H1 (cell line): ENCODE data around the gene HNRNPDL. TPM values are rescaled to one million over a fixed set of nuclear protein-coding genes. Genes with fewer than 3 reads are reported as not detected.

ENCODE experiments used
- CTCF ChIA-PET: fragments of 300-600 bp; sonication (Branson Sonifier 250); formaldehyde crosslinking; loops from one replicate; lab custom pipeline; 2021; ENCODE audit not compliant: partially characterized antibody; lab: Charles Lee
- POLR2A ChIA-PET: fragments of 300-600 bp; sonication (Branson Sonifier 250); formaldehyde crosslinking; loops from one replicate; lab custom pipeline; 2021; ENCODE audit warnings: inconsistent platforms; ENCODE audit not compliant: partially characterized antibody; lab: Charles Lee
- DNase-seq, 2 experiments: peaks; one replicate each; pipeline versions ENCODE4 v3.0.0 to v3.0.0-alpha.2; 2010 to 2022; ENCODE audit warnings: low spot score in 2 of 2, low read depth in 1 of 2, mixed read lengths in 1 of 2
- FAIRE-seq: peaks from 2 replicates; lab custom pipeline; 2011; peaks lifted over from hg19 to GRCh38; lab: Jason Lieb, UNC
- H2AFZ ChIP-seq: 2 replicates; pipeline ENCODE4 v1.8.1; 2012; ENCODE audit warnings: low read length, inconsistent platforms
- H2AK5ac ChIP-seq: 2 replicates; pipeline ENCODE4 v1.6.1; 2013; ENCODE audit warnings: low read depth, low read length
- H2BK120ac ChIP-seq: replicated peaks from 2 replicates; pipeline ENCODE3; 2013; ENCODE audit warnings: low read depth, low read length, inconsistent platforms
- H2BK12ac ChIP-seq: 2 replicates; pipeline ENCODE4 v1.6.1; 2013; ENCODE audit warnings: low read depth, low read length
- H2BK15ac ChIP-seq: 2 replicates; pipeline ENCODE4 v1.6.1; 2013; ENCODE audit warnings: low read length
- H2BK20ac ChIP-seq: 2 replicates; pipeline ENCODE4 v1.6.1; 2013; ENCODE audit warnings: low read length
- H2BK5ac ChIP-seq: 2 replicates; pipeline ENCODE4 v1.6.1; 2013; ENCODE audit warnings: low read depth, low read length
- H3K14ac ChIP-seq: 2 replicates; pipeline ENCODE4 v1.6.1; 2013; ENCODE audit warnings: inconsistent platforms; ENCODE audit not compliant: insufficient read length
- H3K18ac ChIP-seq: 2 replicates; pipeline ENCODE4 v1.6.1; 2013; ENCODE audit warnings: low read length; ENCODE audit errors: extremely low read depth
- H3K23ac ChIP-seq: 2 replicates; pipeline ENCODE4 v1.6.1; 2013; ENCODE audit warnings: inconsistent platforms; ENCODE audit not compliant: insufficient read length
- H3K23me2 ChIP-seq: 2 replicates; pipeline ENCODE4 v1.6.1; 2013; ENCODE audit warnings: low read depth, low read length
- H3K27ac ChIP-seq: 2 replicates; pipeline ENCODE4 v1.6.1; 2011; ENCODE audit warnings: low read depth, low read length, inconsistent platforms
- H3K27me3 ChIP-seq, 4 experiments: replicated peaks in 1 of 4; 1 replicate in 1 of 4; 2 replicates in 3 of 4; pipeline versions ENCODE4 v1.6.1 to v1.8.1; 2011 to 2013; ENCODE audit warnings: low read length in 3 of 4, mild to moderate bottlenecking in 3 of 4, inconsistent platforms in 2 of 4, mixed read lengths in 2 of 4, moderate library complexity in 1 of 4; ENCODE audit not compliant: control insufficient read depth in 3 of 4, insufficient read depth in 3 of 4; ENCODE audit errors: extremely low read depth in 1 of 4
- H3K36me3 ChIP-seq, 4 experiments: 2 replicates each; pipeline versions ENCODE4 v1.6.1 to v1.8.1; 2011 to 2013; ENCODE audit warnings: mild to moderate bottlenecking in 4 of 4, low read length in 3 of 4, moderate library complexity in 2 of 4, control low read depth in 1 of 4, inconsistent platforms in 1 of 4; ENCODE audit not compliant: insufficient read depth in 4 of 4, control insufficient read depth in 2 of 4
- H3K4ac ChIP-seq: replicated peaks from 2 replicates; pipeline ENCODE3; 2013; ENCODE audit warnings: low read length, low read depth, mixed read lengths, inconsistent platforms; ENCODE audit not compliant: insufficient read length
- H3K4me1 ChIP-seq, 4 experiments: replicated peaks in 1 of 4; 1 replicate in 1 of 4; 2 replicates in 3 of 4; pipeline versions ENCODE4 v1.6.1 to v1.8.1; 2011 to 2013; ENCODE audit warnings: low read length in 3 of 4, inconsistent platforms in 2 of 4, mixed read lengths in 1 of 4; ENCODE audit not compliant: insufficient read depth in 4 of 4, control insufficient read depth in 3 of 4
- H3K4me2 ChIP-seq, 2 experiments: 2 replicates each; pipeline versions ENCODE4 v1.6.1 to v1.8.1; 2011 to 2013; ENCODE audit warnings: low read depth in 2 of 2, low read length in 2 of 2, control low read depth in 1 of 2, inconsistent platforms in 1 of 2, mild to moderate bottlenecking in 1 of 2; ENCODE audit not compliant: insufficient read depth in 1 of 2
- H3K4me3 ChIP-seq, 4 experiments: fragments of 200-600, 300-600 bp in 1 of 4; sonication (generic), shearing (Covaris generic), sonication (Bioruptor Twin) in 1 of 4; 2 replicates each; pipeline versions ENCODE4 v1.5.1 to v1.8.1; 2011 to 2016; ENCODE audit warnings: low read length in 4 of 4, low read depth in 3 of 4, control low read depth in 2 of 4, inconsistent platforms in 2 of 4, mild to moderate bottlenecking in 2 of 4, mixed read lengths in 1 of 4, moderate library complexity in 1 of 4; ENCODE audit not compliant: insufficient read depth in 2 of 4; ENCODE audit errors: extremely low read depth in 1 of 4
- H3K56ac ChIP-seq: replicated peaks from 2 replicates; pipeline ENCODE3; 2013; ENCODE audit warnings: low read depth, mild to moderate bottlenecking, mixed read lengths, low read length, inconsistent platforms; ENCODE audit not compliant: insufficient read length
- H3K79me1 ChIP-seq: 2 replicates; pipeline ENCODE4 v1.6.1; 2013; ENCODE audit warnings: low read depth, low read length, control low read depth
- H3K79me2 ChIP-seq, 2 experiments: 2 replicates each; pipeline versions ENCODE4 v1.6.1 to v1.8.1; 2012 to 2013; ENCODE audit warnings: low read length in 2 of 2, mild to moderate bottlenecking in 2 of 2, inconsistent platforms in 1 of 2; ENCODE audit not compliant: insufficient read depth in 2 of 2, control insufficient read depth in 1 of 2
- H3K9ac ChIP-seq, 4 experiments: replicated peaks in 1 of 4; 1 replicate in 1 of 4; 2 replicates in 3 of 4; pipeline versions ENCODE4 v1.6.1 to v1.8.1; 2011 to 2013; ENCODE audit warnings: low read depth in 3 of 4, low read length in 3 of 4, control low read depth in 2 of 4, mild to moderate bottlenecking in 2 of 4, moderate library complexity in 2 of 4, inconsistent platforms in 1 of 4; ENCODE audit errors: extremely low read depth in 1 of 4
- H3K9me3 ChIP-seq, 2 experiments: 2 replicates each; pipeline versions ENCODE4 v1.6.1 to v1.8.1; 2012 to 2013; ENCODE audit warnings: mild to moderate bottlenecking in 2 of 2, moderate library complexity in 2 of 2, control low read depth in 1 of 2, inconsistent platforms in 1 of 2, low read depth in 1 of 2, low read length in 1 of 2, mixed read lengths in 1 of 2; ENCODE audit not compliant: insufficient read depth in 2 of 2
- H4K20me1 ChIP-seq, 2 experiments: replicated peaks in 1 of 2; 2 replicates each; pipeline versions ENCODE3 to v1.8.1; 2011 to 2013; ENCODE audit warnings: inconsistent platforms in 2 of 2, low read length in 2 of 2, mild to moderate bottlenecking in 1 of 2; ENCODE audit not compliant: insufficient read depth in 2 of 2, control insufficient read depth in 1 of 2
- H4K5ac ChIP-seq: 2 replicates; pipeline ENCODE4 v1.6.1; 2013; ENCODE audit warnings: low read length, low read depth, mixed read lengths, inconsistent platforms; ENCODE audit not compliant: insufficient read length
- H4K8ac ChIP-seq: 2 replicates; pipeline ENCODE4 v1.8.0; 2013; ENCODE audit warnings: mild to moderate bottlenecking, moderate library complexity, low read length, inconsistent platforms; ENCODE audit not compliant: insufficient read depth; ENCODE audit errors: extremely low read depth
- H4K91ac ChIP-seq: replicated peaks from 2 replicates; pipeline ENCODE3; 2013; ENCODE audit warnings: low read length, mixed read lengths, inconsistent platforms; ENCODE audit not compliant: insufficient read length
- EP300 ChIP-seq, 2 experiments: IDR thresholded peaks; 1 replicate in 1 of 2; 2 replicates in 1 of 2; pipeline ENCODE4 v1.6.1; 2011 to 2012; ENCODE audit warnings: low read depth in 2 of 2, low read length in 2 of 2, mild to moderate bottlenecking in 2 of 2, borderline replicate concordance in 1 of 2, inconsistent platforms in 1 of 2, moderate library complexity in 1 of 2
- RXRA ChIP-seq: IDR thresholded peaks from 2 replicates; pipeline ENCODE4 v1.6.1; 2011; ENCODE audit warnings: low read depth, mild to moderate bottlenecking, low read length, moderate library complexity; ENCODE audit not compliant: insufficient read depth
- SRF ChIP-seq: IDR thresholded peaks from 2 replicates; pipeline ENCODE4 v1.6.1; 2011; ENCODE audit warnings: mild to moderate bottlenecking, low read depth, low read length, moderate library complexity
- WGBS, 2 experiments: shearing (Covaris generic) in 1 of 2; methylation state at CpG; one replicate each; pipeline versions ENCODE4 v1.1.6 to v1.1.7; 2013 to 2015; ENCODE audit warnings: low lambda C conversion rate in 2 of 2, mixed read lengths in 2 of 2, inconsistent platforms in 1 of 2, low coverage in 1 of 2, missing lambda C conversion rate in 1 of 2; ENCODE audit not compliant: insufficient replicate concordance in 2 of 2, insufficient coverage in 1 of 2, insufficient read length in 1 of 2; ENCODE audit errors: extremely low coverage in 1 of 2, missing lambda C conversion rate in 1 of 2; 5-methylcytosine and 5-hydroxymethylcytosine counted together
- polyA plus RNA-seq, 7 experiments: library from polyadenylated mRNA; depleted of rRNA in 3 of 7; stranded (reverse) in 5 of 7; unstranded in 2 of 7; fragments of >200 nt in 5 of 7; fragments of 200-250 nt in 2 of 7; gene quantifications; 1 replicate in 5 of 7; 2 replicates in 1 of 7; 4 replicates in 1 of 7; pipeline versions ENCODE4 v1.2.1 to v1.2.3, GENCODE V29; 2011 to 2013; ENCODE audit warnings: missing spikeins in 2 of 7, mixed read lengths in 2 of 7
- total RNA-seq: library from RNA; stranded (reverse); fragmentation: NEBNext Ultra II Directional; extraction: Animal tissue kit (Norgen Biotek cat#: 25700); gene quantifications from 2 replicates; pipeline ENCODE4 v1.2.1, GENCODE V29; 2021

The HNRNPDL gene
- total and polyA plus RNA-seq, 2 of the 8 experiments (the other 6 are each of a cell fraction or from before 2014, with no cell fraction given), result 197 to 411 TPM

- H3K23ac ChIP-seq, result no peak overlapping the region
- H3K79me2 ChIP-seq, result no peaks in the 10 kb centered on the region
- H4K5ac ChIP-seq, result no peak overlapping the region
- no peak overlapping the region for H3K18ac ChIP-seq
- 90% methylated on average over 7 of the region's 7 CpGs; no CpG with 5 or more reads in 1 of the 2 experiments for WGBS, 2 experiments
- no peak overlapping the region for H3K4me2 ChIP-seq
- H4K91ac ChIP-seq, result no peak overlapping the region
- H2BK20ac ChIP-seq, result no peak overlapping the region
- no peak overlapping the region for H2BK120ac ChIP-seq
- no peak overlapping the region for H3K56ac ChIP-seq
- H2AFZ ChIP-seq, result no peak overlapping the region
- H4K20me1 ChIP-seq, result no peaks in the 10 kb centered on the region
- no peaks in the 10 kb centered on the region for H3K79me1 ChIP-seq
- H3K14ac ChIP-seq, result no peak overlapping the region
- no peak overlapping the region for H4K8ac ChIP-seq
- H3K23me2 ChIP-seq, result no peaks in the 10 kb centered on the region
- no peaks in the 10 kb centered on the region for H3K4me1 ChIP-seq
- CTCF ChIA-PET, result interaction anchor here (0.6 kb wide), 1 partner anchor 336 kb away, joined by 4 read pairs; no protein-coding TSS in a partner anchor
- no peak overlapping the region for H3K27ac ChIP-seq
- DNase-seq (no peak), FAIRE-seq (no peak)
- no peak overlapping the region for H3K4me3 ChIP-seq
- no peak overlapping the region for H2BK15ac ChIP-seq
- H3K27me3 ChIP-seq, result no peaks in the 10 kb centered on the region
- H2BK5ac ChIP-seq, result no peak overlapping the region
- no peaks in the 10 kb centered on the region for H3K9me3 ChIP-seq
- H3K36me3 ChIP-seq, result no peaks in the 10 kb centered on the region
- no peak overlapping the region for H3K4ac ChIP-seq
- H2AK5ac ChIP-seq, result no peak overlapping the region
- no peak overlapping the region for H3K9ac ChIP-seq
- TF ChIP-seq RXRA (no peak), EP300 (IDR thresholded peaks at IDR 0.05; ENCODE audit: borderline replicate concordance in 1 of 2, low read depth in 2 of 2, low read length in 2 of 2) (no peak), SRF (no peak)
- TF ChIP-seq, all 59 proteins: peak for 0
- H2BK12ac ChIP-seq, result no peak overlapping the region
- POLR2A ChIA-PET, result interaction anchor here (0.7 to 2.5 kb wide), 5 partner anchors 21 to 36 kb away, joined by 3 to 9 read pairs (median 7); no protein-coding TSS in a partner anchor
Measured at GRCh38 chr4:82401600-82401999, 28.7 kb downstream of the HNRNPDL start.
